Upper lobe of right lung (tissue), 1 donor: ENCODE data around the gene ULK1. TPM values are rescaled to one million over a fixed set of nuclear protein-coding genes. Genes with fewer than 3 reads are reported as not detected.
A peak's percentile ranks its signal among the peaks of the same experiment; 100 is the strongest.
"Not testable (repeated sequence)": the region's sequence is repeated elsewhere in the genome, so short reads cannot be mapped to it uniquely, and the experiment has no call there.

Experiments used
- ATAC-seq: fragments of 200-7000 bp; cut with Tn5 transposase; one replicate; pipeline ENCODE4 v1.9.1; 2020; ENCODE audit warnings: mild to moderate bottlenecking, moderate library complexity
- DNase-seq: peaks from one replicate; pipeline ENCODE4 v3.0.0-alpha.2; 2020
- H3K27ac ChIP-seq: fragments of 200-600 bp; one replicate; pipeline ENCODE4 v1.8.0; 2022
- H3K27me3 ChIP-seq: fragments of 200-600 bp; one replicate; pipeline ENCODE4 v1.8.0; 2022; ENCODE audit warnings: mild to moderate bottlenecking
- H3K36me3 ChIP-seq: fragments of 200-600 bp; one replicate; pipeline ENCODE4 v1.8.0; 2022
- H3K4me1 ChIP-seq: fragments of 200-600 bp; one replicate; pipeline ENCODE4 v1.8.0; 2022
- H3K4me3 ChIP-seq: fragments of 200-600 bp; one replicate; pipeline ENCODE4 v1.8.0; 2022; ENCODE audit warnings: mild to moderate bottlenecking
- H3K9me3 ChIP-seq: fragments of 200-600 bp; one replicate; pipeline ENCODE4 v1.8.0; 2022
- CTCF ChIP-seq: fragments of 200-600 bp; IDR thresholded peaks from one replicate; pipeline ENCODE4 v1.8.0; 2022; ENCODE audit warnings: antibody characterized with exemption
- intact Hi-C: fragments of 100-400 bp; cut with DNase I; formaldehyde crosslinking; loops from one replicate; pipeline ENCODE4 v1.11.0; 2022
- total RNA-seq: library from RNA; stranded (reverse); fragmentation: NEBNext Ultra II Directional; extraction: Animal tissue kit (Norgen Biotek cat#: 25700); gene quantifications from one replicate; pipeline ENCODE4 v1.2.1, GENCODE V29; 2021
- donor health status: DM: no; HTN: yes; CAD: no; lungs with severe emphysema.

The ULK1 gene
- total RNA-seq, 1 donor from 2014 or later = 32.4 TPM

- ATAC-seq (peak; percentile 84), DNase-seq (no peak)
- TF ChIP-seq CTCF = no peak
- no peaks in the 10 kb centered on the region for H3K27me3 ChIP-seq
- H3K36me3 ChIP-seq = no peaks in the 10 kb centered on the region
- intact Hi-C loops = no loop called here
- H3K9me3 ChIP-seq = no peaks in the 10 kb centered on the region
- H3K4me3 ChIP-seq = no peak overlapping the region
- H3K4me1 ChIP-seq = no peaks in the 10 kb centered on the region
- H3K27ac ChIP-seq = no peak overlapping the region
Measured at GRCh38 chr12:131882804-131883520, 11.5 kb upstream of the ULK1 start.

- Histone ChIP-seq H3K9me3 (no peaks in the 10 kb centered on the region), H3K27ac (no peak overlapping the region), H3K4me3 (no peak overlapping the region), H3K4me1 (no peaks in the 10 kb centered on the region), H3K36me3 (no peaks in the 10 kb centered on the region), H3K27me3 (no peaks in the 10 kb centered on the region)
- TF ChIP-seq CTCF = no peak
- no peak for DNase-seq
- ATAC-seq = peak; percentile 23
- intact Hi-C loops = no loop called here
Measured at GRCh38 chr12:131883521-131883900, 10.9 kb upstream of the ULK1 start.

- ATAC-seq, H3K27me3 ChIP-seq, intact Hi-C loops, H3K27ac ChIP-seq, H3K36me3 ChIP-seq, DNase-seq, H3K9me3 ChIP-seq, H3K4me1 ChIP-seq, H3K4me3 ChIP-seq: not testable (repeated sequence)
Measured at GRCh38 chr12:131885076-131885475, 9.3 kb upstream of the ULK1 start.

- intact Hi-C loops = no loop called here
- Histone ChIP-seq H3K4me1 (no peaks in the 10 kb centered on the region), H3K36me3 (no peaks in the 10 kb centered on the region), H3K9me3 (no peaks in the 10 kb centered on the region), H3K27ac (no peak overlapping the region), H3K27me3 (no peaks in the 10 kb centered on the region), H3K4me3 (no peak overlapping the region)
- TF ChIP-seq CTCF = no peak
- DNase-seq (no peak), ATAC-seq (no peak)
Measured at GRCh38 chr12:131885543-131886057, 8.8 kb upstream of the ULK1 start.

- ATAC-seq, H3K27me3 ChIP-seq, H3K9me3 ChIP-seq, H3K4me3 ChIP-seq, intact Hi-C loops, H3K27ac ChIP-seq, DNase-seq, H3K36me3 ChIP-seq: not testable (repeated sequence)
- peaks cover 10% of the 10 kb centered on the region for H3K4me1 ChIP-seq
Measured at GRCh38 chr12:131891722-131892121, 2.7 kb upstream of the ULK1 start.

GRCh38 chr12:131892711-131893604 lies 1.5 kb upstream of the ULK1 start:
- TF ChIP-seq CTCF = no peak
- intact Hi-C loops = no loop called here
- Histone ChIP-seq H3K4me1 (peaks cover 18% of the 10 kb centered on the region), H3K4me3 (no peak overlapping the region), H3K9me3 (no peaks in the 10 kb centered on the region), H3K36me3 (no peaks in the 10 kb centered on the region), H3K27me3 (no peaks in the 10 kb centered on the region), H3K27ac (no peak overlapping the region)
- no peak for DNase-seq
- no peak for ATAC-seq
